DOHH2 (cell line): ENCODE data around the gene CHST5.
"Not testable (repeated sequence)": the region's sequence is repeated elsewhere in the genome, so short reads cannot be mapped to it uniquely, and the experiment has no call there.

Experiments
- H3F3A ChIP-seq: fragments of 200-600 bp; sonication (generic), shearing (Covaris generic); 2 replicates; pipeline ENCODE4 v1.6.0; 2016; ENCODE audit warnings: antibody characterized with exemption, mild to moderate bottlenecking; ENCODE audit not compliant: control insufficient read depth, insufficient read depth
- H3K27ac ChIP-seq: fragments of 200-600 bp; sonication (generic); 2 replicates; pipeline ENCODE4 v1.5.1; 2014; ENCODE audit warnings: low read depth, mild to moderate bottlenecking, low read length, moderate library complexity
- H3K27me3 ChIP-seq: fragments of 200-600 bp; sonication (generic); 2 replicates; pipeline ENCODE4 v1.6.1; 2014; ENCODE audit warnings: mild to moderate bottlenecking, low read length, mixed read lengths; ENCODE audit not compliant: control insufficient read depth
- H3K36me3 ChIP-seq: fragments of 200-600 bp; sonication (generic); 2 replicates; pipeline ENCODE4 v1.6.1; 2014; ENCODE audit warnings: mild to moderate bottlenecking, low read length, moderate library complexity, mixed read lengths; ENCODE audit not compliant: control insufficient read depth
- H3K4me1 ChIP-seq: fragments of 200-600 bp; sonication (generic); 2 replicates; pipeline ENCODE4 v1.6.1; 2014; ENCODE audit warnings: mild to moderate bottlenecking, low read length, mixed read lengths; ENCODE audit not compliant: control insufficient read depth
- H3K4me2 ChIP-seq: fragments of 200-600 bp; sonication (generic); 2 replicates; pipeline ENCODE4 v1.6.0; 2014; ENCODE audit warnings: mild to moderate bottlenecking, low read length, moderate library complexity
- H3K4me3 ChIP-seq: fragments of 200-600 bp; sonication (generic); 2 replicates; pipeline ENCODE4 v1.5.1; 2014; ENCODE audit warnings: mild to moderate bottlenecking, low read length, mixed read lengths
- H3K79me2 ChIP-seq: fragments of 200-600 bp; sonication (generic); 2 replicates; pipeline ENCODE4 v1.6.1; 2014; ENCODE audit warnings: mild to moderate bottlenecking, low read length, mixed read lengths; ENCODE audit not compliant: control insufficient read depth
- H3K9me2 ChIP-seq: fragments of 200-600 bp; sonication (generic); replicated peaks from 2 replicates; pipeline ENCODE4 v1.6.1; 2014; ENCODE audit warnings: mild to moderate bottlenecking, low read length, mixed read lengths; ENCODE audit not compliant: control insufficient read depth
- H3K9me3 ChIP-seq: fragments of 200-600 bp; sonication (generic); 2 replicates; pipeline ENCODE4 v1.6.1; 2014; ENCODE audit warnings: antibody characterized with exemption, low read length, mixed read lengths; ENCODE audit not compliant: control insufficient read depth, insufficient read depth
- H4K20me1 ChIP-seq: fragments of 200-600 bp; sonication (generic); 2 replicates; pipeline ENCODE4 v1.6.0; 2014; ENCODE audit warnings: low read depth, mild to moderate bottlenecking, antibody characterized with exemption, low read length, moderate library complexity; ENCODE audit not compliant: control insufficient read depth, insufficient read depth
- CTCF ChIP-seq: fragments of 200-600 bp; sonication (generic); IDR thresholded peaks from one replicate; pipeline ENCODE4 v1.5.1; 2014; ENCODE audit warnings: antibody characterized with exemption, mild to moderate bottlenecking, low read depth, low read length; ENCODE audit not compliant: poor library complexity, severe bottlenecking
- EZH2phosphoT487 ChIP-seq: fragments of 200-600 bp; sonication (generic); IDR thresholded peaks from 2 replicates; pipeline ENCODE4 v1.6.1; 2017; ENCODE audit warnings: borderline replicate concordance, mild to moderate bottlenecking, antibody characterized with exemption, low read length, moderate library complexity, mixed read lengths

CHST5 gene

GRCh38 chr16:75552951-75553350 lies 17.0 kb upstream of the CHST5 start:
- Histone ChIP-seq H3K79me2 (peaks cover 14% of the 10 kb centered on the region), H3K4me2 (no peak overlapping the region), H3K27me3 (no peaks in the 10 kb centered on the region), H4K20me1 (no peaks in the 10 kb centered on the region), H3K4me1 (peaks cover 10% of the 10 kb centered on the region), H3K9me2 (no peaks in the 10 kb centered on the region), H3F3A (no peaks in the 10 kb centered on the region), H3K9me3 (no peaks in the 10 kb centered on the region), H3K4me3 (no peak overlapping the region), H3K27ac (no peak overlapping the region), H3K36me3 (no peaks in the 10 kb centered on the region)
- TF ChIP-seq EZH2phosphoT487 (no peak), CTCF (no peak)

GRCh38 chr16:75550211-75550662 lies 14.3 kb upstream of the CHST5 start:
- H4K20me1 ChIP-seq = no peaks in the 10 kb centered on the region
- peaks cover 12% of the 10 kb centered on the region for H3K79me2 ChIP-seq
- no peak overlapping the region for H3K4me2 ChIP-seq
- no peak overlapping the region for H3K4me3 ChIP-seq
- no peak for TF ChIP-seq EZH2phosphoT487
- peak; percentile 43 for TF ChIP-seq CTCF
- no peaks in the 10 kb centered on the region for H3K9me2 ChIP-seq
- no peaks in the 10 kb centered on the region for H3K9me3 ChIP-seq
- no peaks in the 10 kb centered on the region for H3F3A ChIP-seq
- H3K4me1 ChIP-seq = peaks cover 5% of the 10 kb centered on the region
- no peaks in the 10 kb centered on the region for H3K36me3 ChIP-seq
- H3K27ac ChIP-seq = no peak overlapping the region
- H3K27me3 ChIP-seq = no peaks in the 10 kb centered on the region

- H3K4me2 ChIP-seq, H3F3A ChIP-seq, H3K9me3 ChIP-seq, H3K4me1 ChIP-seq, H3K4me3 ChIP-seq, H3K9me2 ChIP-seq, H4K20me1 ChIP-seq, H3K36me3 ChIP-seq, H3K79me2 ChIP-seq, H3K27me3 ChIP-seq, H3K27ac ChIP-seq: not testable (repeated sequence)
These were observed 12.5 kb upstream of the CHST5 start for GRCh38 chr16:75548456-75548855.

- Histone ChIP-seq H3F3A (no peaks in the 10 kb centered on the region), H3K9me3 (no peaks in the 10 kb centered on the region), H3K9me2 (no peaks in the 10 kb centered on the region), H3K27me3 (no peaks in the 10 kb centered on the region), H3K79me2 (no peaks in the 10 kb centered on the region), H3K27ac (no peak overlapping the region), H3K4me3 (no peak overlapping the region), H3K4me1 (no peaks in the 10 kb centered on the region), H3K4me2 (no peak overlapping the region), H4K20me1 (no peaks in the 10 kb centered on the region), H3K36me3 (peaks cover 5% of the 10 kb centered on the region)
- TF ChIP-seq EZH2phosphoT487 (no peak), CTCF (no peak)
These were observed 10.4 kb upstream of the CHST5 start for GRCh38 chr16:75546293-75546692.

GRCh38 chr16:75545879-75546278 lies 10.0 kb upstream of the CHST5 start:
- H3K9me3 ChIP-seq, H4K20me1 ChIP-seq, H3K27me3 ChIP-seq, H3K4me2 ChIP-seq, H3K4me3 ChIP-seq, H3K4me1 ChIP-seq, H3K9me2 ChIP-seq, H3K36me3 ChIP-seq, H3K27ac ChIP-seq, H3F3A ChIP-seq, H3K79me2 ChIP-seq: not testable (repeated sequence)

- not testable (repeated sequence) for H3K9me3 ChIP-seq, H3K9me2 ChIP-seq, H3K27ac ChIP-seq, H3K4me3 ChIP-seq, H3K79me2 ChIP-seq, H4K20me1 ChIP-seq, H3F3A ChIP-seq, H3K27me3 ChIP-seq, H3K4me1 ChIP-seq, H3K4me2 ChIP-seq
- H3K36me3 ChIP-seq = peaks cover 12% of the 10 kb centered on the region
These were observed 6.6 kb upstream of the CHST5 start for GRCh38 chr16:75542462-75542861.
